GM19438 (cell line): ENCODE measurements around the gene ANGPTL8.

ENCODE experiments used
- ATAC-seq: cut with Tn5 transposase; IDR thresholded peaks from one replicate; pipeline ENCODE4 v1.9.1; 2021; ENCODE audit warnings: low read depth; ENCODE audit not compliant: unreplicated experiment

Gene ANGPTL8

DNA sequence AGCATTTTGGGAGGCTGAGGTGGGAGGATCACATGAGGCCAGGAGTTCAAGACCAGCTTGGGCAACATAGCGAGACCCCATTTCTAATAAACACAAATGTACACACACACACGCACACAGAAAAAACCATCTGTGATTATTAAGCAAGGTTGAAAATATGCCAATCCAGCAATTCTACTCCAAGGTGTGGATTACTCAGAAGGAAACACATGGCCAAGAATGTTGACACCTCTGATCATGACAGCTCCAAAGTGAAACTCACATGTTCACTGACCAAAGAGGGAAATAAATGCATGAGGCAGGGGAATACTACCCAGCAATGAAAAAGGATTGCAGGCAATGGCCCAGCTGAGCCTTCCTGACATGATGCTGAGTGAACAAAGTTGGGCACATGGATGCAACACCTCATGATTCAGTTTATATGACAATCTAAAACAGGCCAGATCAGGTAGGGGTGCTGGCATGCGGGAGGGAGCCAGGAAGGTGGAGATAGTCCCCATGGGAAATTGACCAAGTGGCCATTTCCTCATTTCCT lies 18.5 kb downstream of the ANGPTL8 start:
- ATAC-seq: no peak

DNA sequence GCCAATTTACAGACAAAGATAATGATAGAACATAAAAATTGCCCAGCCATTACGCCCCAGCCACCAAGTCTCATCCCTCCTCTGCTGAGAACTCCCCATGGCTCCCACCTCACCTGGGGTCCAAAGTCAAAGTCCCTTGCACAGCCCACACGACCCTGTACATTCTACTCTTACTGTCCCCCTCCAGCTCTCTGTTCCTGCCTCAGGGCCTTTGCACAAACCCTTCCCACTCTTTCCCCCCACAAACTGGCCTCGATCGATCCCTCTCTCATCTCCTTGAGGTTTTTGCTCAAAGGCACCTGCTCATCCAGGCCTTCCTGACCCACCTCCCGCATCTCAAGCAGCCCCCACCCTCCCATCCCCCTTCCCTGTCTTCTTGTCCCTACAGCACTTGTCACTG lies 21.6 kb downstream of the ANGPTL8 start:
- no peak for ATAC-seq

DNA sequence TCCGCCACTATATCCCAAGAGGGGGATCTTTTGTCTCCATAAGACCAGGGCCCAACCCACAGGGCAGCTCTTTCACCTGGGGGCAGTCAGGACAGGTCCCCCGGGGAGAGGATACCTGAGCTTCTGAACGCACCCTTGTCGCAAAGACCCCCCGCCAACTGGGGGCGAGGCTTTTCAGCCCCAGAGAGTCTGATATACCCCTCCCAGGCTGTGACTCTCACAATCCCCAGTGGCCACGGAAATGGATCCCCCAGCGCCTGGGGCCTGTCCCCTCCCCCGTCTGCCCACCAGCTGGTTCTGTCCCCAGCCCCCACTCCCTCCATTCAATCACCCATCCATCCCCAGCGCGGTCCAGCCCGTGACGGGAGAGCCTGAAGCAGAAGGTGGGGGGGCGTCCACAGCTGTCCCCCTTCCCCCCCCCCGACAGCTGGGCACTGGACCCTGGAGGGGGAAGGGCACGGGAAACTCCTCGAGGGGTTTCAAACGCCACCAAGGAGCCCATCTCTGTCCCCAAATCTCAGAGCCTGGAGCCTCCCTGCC lies 22.1 kb downstream of the ANGPTL8 start:
- no peak for ATAC-seq

DNA sequence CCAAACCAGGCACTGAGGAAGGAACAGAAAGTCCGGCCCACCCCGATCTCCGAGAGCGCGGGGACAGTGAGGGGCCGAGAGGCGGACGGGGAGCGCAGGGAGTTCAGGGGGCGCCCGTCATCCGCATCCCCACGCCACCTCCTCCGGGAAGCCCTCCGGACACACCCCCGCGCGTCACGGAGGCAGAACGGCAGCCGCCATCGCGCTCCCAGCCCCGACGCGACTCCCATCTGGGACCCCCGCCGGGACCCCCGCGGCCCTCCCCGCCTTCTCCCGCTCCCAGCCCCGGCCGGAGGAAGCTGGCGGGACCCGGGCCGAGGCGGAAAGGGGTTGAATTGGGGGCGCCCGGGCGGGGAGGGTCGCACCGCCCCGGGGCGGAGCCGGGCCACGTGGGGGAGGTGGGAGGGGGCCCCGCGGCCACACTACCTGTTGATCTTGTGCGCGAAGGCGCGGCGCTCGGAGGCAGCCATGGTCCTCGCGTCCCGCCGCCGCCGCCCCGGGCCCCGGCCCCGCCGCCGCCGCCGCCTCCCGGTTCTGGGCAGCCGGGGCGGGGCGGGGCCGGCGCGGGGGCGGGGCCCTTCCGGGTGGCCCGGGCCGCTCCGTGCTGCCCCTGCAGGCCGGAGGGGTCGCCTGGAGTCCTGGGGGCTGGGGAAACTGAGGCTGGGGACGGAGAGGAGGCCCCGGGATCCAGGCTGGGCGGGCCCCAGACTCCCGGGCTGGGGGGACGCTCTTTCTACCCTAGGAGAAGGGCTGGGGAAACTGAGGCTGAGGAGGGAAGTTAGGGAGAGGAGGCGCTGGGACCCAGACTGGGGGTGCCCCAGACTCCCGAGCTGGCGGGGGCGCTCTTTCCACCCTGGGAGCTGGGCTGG lies 22.8 kb downstream of the ANGPTL8 start, which contains the start of gene DOCK6:
Gene DOCK6, minus strand, starts transcription at position 554 of the 869 bp plus-strand sequence. Its CDS starts 84 bp downstream, at position 470.
- ATAC-seq: no peak

DNA sequence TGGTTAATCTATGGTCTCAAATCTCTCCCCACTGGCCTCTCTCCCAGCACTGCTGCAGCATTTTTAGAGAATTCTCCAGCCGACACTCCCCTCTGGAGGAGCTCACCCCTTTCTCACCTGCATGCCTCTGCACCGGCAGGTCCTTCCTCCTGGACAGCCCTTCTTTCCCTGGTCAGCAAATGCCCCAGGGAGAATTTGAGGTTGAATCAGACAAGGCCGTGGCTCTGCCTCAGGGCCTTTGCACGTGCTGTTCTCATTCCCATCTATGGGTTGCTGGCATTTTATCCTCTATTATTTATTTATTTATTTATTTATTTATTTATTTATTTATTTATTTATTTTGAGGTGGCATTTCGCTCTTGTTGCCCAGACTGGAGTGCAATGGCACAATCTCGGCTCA lies 24.3 kb downstream of the ANGPTL8 start:
- ATAC-seq: no peak

DNA sequence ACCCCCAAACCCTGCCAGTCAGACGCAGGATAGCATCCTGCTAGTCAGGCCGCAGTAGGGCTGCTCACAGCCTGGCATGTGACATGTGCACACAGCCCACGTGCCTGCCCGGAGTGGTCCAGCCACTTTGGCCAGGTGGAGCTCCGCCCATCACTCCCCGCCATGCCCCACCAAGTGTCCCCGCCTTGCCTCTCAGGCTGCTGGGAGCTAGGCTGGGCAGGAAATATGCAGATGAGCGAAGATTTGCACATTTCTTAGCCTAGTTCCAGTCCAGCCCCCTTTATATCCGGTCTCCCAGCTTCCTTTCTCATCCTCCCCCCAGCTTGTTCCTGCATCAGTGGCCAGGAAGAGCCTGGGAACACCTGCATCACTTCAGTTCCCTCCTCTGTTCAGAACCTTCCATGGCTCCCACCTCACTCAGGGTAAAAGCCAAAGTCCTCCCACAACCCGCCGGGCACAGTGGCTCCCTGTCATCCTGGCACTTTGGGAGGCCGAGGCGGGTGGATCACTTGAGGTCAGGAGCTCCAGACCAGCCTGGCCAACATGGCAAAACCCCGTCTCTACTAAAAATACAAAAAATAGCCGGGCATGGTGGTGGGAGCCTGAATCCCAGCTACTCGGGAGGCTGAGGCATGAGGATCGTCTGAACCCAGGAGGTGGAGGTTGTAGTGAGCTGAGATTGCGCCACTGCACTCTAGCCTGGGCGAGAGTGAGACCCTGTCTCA lies 25.2 kb downstream of the ANGPTL8 start:
- ATAC-seq: no peak

DNA sequence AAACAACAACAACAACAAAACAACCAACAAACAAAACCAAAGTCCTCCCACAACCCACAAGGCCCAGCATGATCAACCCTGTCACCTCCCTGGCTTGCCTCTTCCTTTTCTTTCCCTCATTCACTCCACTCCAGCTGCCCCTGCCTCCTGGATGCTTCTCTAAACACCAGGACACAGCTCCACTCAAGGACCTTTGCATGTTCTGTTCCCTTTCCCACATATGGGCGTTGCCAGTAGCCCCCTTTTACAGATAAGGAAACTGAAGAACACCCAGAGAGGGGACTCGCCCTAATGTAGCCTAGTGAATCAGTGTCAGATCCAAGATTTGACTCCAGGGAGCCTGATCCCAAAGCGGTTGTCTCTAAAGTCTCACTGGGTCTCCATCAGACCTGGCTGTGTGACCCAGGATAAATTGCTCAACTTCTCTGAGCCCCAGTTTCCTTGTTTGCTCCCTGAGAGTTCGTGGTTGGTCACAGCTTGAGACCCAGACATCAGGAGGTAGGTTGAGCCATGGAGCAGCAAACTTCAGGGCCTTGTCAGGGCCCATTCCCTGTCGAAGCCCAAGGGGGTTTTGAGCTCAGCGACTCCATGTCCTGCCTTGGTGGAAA lies 25.9 kb downstream of the ANGPTL8 start:
- ATAC-seq: no peak

DNA sequence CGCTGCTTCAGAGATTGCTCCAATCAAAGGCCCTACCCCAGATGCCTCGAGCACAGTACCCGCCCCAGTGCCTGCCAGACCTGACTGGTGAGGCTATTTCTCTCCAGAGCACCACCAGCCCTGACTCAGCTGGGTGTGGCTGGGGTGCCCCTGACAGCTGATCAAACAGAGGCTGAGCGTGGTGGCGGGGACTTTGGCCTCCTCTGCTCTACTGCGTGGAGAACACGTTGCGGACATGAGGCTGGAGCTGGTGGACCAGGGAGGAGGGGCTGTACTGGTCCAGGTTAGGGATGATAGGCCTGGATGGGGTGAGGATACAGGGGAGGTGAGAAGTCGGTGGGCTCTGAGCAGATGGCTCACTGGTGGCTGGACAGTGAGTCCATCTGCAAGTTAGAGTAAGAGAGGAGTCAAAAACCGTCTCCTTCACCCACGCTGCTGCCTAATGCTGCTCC lies 26.4 kb downstream of the ANGPTL8 start:
- no peak for ATAC-seq

DNA sequence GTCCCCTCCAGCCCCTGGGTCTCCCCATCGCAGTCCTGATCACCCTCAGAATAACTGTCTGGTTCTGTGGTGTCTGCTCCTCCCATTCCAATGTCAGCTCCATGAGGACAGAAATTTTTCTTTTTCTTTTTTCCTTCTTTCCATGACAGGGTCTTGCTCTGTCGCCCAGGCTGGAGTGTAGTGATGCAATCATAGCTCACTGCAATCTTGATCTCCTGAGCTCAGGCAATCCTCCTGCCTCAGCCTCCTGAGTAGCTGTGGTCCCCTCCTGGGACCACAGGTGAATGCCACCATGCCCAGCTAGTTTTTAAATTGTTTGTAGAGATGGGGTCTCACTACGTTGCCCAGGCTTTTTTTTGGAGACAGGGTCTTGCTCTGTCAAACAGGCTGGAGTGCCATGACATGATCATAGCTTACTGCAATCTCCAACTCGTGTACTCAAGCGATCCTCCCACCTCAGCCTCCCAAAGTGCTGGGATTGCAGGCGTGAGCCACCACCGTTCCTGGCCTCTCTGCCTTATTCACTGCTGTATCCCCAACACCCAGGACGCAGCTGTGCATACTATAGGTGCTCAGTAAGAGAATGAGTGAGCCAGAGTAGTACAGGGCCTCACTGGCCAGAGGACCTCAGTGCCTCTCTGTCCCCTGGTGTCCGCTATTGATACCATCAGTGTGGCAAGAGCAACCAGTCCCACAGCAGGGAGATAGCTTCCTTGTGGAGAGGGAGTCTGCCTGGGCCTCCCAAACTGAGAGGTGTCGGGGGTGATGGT lies 28.1 kb downstream of the ANGPTL8 start:
- no peak for ATAC-seq

DNA sequence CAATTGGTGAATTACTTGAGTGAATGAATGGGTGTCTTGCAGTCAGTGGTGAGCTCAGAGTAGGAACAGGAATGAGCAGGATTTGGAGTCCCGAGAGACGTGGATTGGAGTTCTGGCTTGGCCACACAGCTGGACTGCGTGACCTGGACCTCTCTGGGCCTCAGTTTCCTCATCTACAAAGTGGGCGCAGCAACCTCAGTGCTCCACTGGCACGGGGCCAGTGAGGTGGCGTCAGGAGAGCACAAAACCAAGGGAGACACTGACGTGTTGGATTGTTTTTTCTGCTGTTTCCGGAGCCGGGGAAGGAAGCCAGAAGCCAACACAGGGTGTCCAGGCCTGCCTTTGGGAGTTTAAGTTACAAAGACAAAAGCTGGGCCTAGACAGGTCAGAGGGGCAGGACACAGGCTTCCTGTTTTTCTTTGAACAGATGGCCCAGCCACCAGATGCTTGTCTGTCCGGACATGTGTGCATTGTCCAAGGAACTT lies 29.4 kb downstream of the ANGPTL8 start:
- no peak for ATAC-seq

DNA sequence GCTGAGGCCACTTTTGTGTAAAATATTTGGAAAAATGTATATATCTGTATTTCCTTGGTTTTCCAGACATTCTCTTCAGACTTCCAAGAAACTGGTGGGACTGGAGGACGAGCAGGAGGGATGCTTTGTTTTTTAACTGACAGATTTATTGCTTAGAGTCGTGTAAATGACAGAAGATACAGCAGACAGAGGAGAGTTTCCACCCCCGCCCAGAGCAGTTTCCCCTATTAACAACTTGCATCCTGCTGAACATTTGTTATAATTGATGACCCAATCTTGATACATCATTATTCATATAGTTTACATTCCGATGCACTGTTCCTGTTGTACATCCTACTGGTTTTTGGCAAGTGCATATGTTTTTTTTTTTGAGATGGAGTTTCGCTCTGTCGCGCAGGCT lies 30.0 kb downstream of the ANGPTL8 start:
- no peak for ATAC-seq

DNA sequence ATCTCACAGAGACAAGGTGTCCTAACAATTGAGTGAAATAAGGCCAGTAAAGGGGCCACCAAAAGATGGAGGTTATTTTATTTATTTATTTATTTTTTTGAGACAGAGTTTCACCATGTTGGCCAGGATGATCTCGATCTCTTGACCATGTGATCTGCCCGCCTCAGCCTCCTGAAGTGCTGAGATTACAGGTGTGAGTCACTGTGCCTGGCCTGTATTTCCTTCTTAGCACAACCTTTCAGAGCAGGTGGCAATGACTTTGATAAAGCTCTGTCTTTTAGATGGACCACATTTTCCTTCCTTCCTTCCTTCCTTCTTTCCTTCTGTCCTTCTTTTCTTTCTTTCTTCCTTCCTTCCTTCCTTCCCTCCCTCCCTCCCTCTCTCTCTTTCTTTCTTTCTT lies 33.9 kb downstream of the ANGPTL8 start:
- no peak for ATAC-seq

DNA sequence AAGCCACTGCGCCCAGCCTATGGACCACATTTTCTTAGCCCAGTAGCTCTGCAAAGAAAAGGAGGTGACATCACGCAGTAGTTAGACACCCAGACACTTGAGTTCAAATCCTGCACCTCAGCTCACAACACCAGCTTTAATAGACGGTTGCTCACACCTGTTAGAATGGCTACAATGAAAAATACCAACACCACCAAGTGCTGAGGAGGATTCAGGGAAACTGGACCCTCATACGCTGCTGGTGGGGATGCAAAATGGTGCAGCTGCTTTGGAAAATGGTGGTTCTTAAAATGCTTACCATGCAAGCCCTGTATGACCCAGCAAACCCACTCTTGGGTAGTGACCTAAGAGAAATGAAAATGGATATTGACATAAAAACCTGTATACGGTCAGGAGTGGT lies 34.6 kb downstream of the ANGPTL8 start:
- ATAC-seq: no peak

DNA sequence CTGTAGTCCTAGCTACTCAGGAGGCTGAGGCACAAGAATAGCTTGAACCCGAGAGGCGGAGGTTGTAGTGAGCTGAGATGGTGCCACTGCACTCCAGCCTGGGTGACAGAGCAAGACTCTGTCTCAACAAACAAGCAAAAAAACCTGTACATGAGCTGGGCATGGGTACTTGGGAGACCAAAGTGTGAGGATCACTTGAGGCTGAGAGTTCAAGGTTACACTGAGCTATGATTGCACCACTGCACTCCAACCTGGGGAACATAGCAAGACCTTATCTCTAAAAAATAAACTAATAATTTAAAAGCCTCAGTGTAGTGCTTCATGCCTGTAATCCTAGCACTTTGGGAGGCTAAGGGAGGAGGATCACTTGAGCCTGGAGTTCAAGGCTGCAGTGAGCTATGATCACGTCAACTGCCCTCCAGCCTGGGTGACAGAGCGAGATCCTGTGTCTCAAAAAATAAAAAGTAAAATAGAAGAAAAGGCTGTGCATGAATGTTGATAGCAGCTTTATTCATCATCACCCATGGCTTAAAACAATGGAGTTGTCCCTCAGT lies 35.2 kb downstream of the ANGPTL8 start:
- ATAC-seq: no peak

DNA sequence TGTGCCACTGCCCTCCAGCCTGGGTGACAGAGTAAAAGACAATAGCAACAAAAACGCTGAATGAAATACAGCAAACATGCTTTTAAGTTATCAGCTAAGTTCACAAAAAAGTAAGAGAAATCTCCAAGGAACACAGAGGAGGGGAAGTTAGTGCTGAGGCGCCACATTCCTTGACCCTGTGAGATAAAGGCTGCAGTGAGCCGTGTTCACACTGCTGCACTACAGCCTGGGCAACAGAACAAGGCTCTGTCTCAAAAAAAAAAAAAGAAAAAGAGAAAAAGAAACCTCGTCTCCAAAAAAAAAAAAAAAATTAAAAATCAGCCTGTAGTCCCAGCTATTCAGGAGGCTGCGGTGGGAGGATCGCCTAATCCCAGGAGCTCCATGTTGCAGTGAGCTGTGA lies 39.3 kb downstream of the ANGPTL8 start:
- ATAC-seq: no peak

DNA sequence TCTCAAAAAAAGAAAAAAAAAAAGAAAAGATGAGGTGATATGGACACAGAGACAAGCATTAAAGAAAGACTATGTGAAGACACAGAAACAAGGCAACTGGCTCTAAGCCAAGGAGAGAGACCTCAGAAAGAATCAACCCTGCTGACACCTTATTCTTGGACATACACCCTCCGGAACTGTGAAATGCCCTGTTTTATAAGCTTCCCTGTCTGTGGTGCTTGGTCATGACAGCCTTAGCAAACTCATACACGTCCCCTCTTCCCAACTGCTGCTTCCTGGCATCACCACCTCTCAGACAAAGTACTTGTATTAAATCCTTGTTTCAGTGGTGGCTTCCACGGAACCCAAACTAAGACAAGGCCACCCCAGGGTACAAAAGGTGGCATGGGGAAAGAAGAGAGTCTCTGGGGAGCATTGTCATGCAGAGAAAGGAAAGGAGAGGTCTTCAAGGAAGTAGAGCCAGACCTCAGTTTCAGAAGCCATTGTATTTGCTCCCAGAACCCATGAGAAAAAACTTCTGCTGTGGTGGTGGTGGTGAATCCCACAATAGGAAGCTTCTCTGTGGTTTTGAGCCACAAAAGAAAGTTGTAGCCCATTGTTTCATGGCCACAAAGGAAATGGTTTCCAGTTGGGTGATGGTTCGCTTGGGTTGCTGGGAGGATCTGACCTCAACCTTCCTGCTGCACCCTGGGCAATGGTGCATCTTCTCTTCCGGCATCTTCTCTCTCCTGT lies 40.3 kb downstream of the ANGPTL8 start:
- no peak for ATAC-seq

DNA sequence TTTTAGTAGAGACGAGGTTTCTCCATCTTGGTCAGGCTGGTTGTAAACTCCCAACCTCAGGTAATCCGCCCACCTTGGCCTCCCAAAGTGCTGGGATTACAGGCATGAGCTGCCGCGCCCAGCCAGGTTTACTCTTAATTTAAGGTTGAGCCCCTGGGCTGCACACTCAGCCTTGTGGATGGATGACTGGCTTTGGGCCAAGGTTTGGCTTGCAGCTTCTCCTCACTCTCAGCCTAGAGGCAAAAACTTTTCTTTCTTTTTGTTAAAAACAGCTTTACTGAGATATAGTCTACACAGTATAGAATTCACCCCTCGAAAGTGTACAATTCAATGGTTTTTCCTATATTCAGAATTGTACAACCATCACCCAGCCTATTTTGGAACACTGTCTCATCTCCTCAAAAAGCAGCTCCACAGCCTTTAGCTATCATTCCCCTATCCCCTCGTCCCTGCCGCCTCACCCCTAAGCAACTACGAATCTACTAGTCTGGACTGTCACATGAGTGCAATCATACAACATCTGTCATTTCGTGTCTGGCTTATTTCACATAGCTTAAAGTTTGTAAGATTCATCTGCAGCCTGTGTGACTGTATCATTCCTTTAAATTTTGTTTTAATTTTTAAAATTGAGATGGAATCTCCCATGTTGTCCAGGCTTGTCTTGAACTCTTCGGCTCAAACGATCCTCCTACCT lies 42.1 kb downstream of the ANGPTL8 start:
- ATAC-seq: no peak

DNA sequence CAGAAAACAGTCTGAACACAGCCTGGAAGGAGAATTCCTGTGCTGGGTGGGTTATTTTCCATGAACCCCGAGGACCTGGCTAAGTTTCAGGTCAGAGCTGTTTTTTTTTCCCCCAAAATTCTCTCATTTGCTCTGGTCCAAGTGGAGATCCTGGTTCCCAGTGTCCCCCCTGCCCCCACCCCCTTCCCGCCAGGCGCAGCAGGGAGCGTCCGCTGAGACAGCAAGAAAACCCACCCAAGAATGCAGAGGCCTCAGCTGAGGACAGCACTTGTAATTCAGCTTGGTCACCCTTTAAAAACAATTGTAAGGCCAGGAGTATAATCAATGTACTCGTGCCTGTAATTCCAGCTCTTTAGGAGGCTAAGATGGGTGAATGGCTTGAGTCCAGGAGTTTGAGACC lies 45.1 kb downstream of the ANGPTL8 start:
- no peak for ATAC-seq
